ENCODE measurements around the gene WDR47. TPM values are rescaled to one million over a fixed set of nuclear protein-coding genes. Genes with fewer than 3 reads are reported as not detected.

WDR47 gene
- polyA plus RNA-seq, 1 experiment, result 7.3 TPM

DNA sequence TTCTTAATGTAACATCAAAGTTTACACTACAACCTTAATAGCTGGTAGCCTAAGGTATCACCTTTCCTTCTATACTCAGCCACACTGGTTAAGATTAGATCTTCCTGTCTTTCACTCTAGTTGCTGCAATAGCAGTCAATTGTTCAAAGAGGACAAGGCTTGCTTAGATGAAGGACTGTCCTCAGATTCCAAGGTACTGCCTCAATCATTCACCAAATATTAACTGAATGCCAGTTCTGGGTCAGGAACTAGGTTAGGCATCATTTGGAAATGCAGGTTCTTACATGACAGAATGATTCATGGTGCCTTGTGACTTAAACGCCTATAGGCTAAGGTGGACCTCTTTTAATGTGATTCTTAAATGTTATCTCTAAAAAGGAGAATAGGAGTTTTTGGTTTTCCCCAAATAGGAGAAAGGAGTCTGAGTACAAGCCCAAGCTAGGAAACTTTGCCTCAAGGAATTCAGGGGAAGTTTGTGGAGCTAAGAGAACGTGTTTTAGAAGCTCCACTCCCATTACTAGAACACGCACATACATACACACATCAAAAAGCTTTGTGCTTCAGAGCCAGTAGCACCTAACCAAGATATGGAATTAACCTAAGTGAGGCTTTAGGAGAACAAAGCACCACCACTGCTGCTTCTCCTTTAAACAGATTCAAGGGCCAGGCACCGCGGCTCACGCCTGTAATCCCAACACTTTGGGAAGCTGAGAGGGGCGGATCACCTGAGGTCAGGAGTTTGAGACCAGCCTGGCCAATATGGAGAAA is 8.5 kb upstream of the WDR47 start:
- Histone ChIP-seq H3K4me3 (ENCODE audit: low read depth, low read length) (no peak overlapping the region), H3K27me3 (ENCODE audit: control insufficient read depth, insufficient read depth, low read length) (no peaks in the 10 kb centered on the region), H3K36me3 (ENCODE audit: control insufficient read depth, insufficient read depth, low read length) (no peaks in the 10 kb centered on the region)
- no peak for DNase-seq (ENCODE audit: low read depth)
- POLR2A ChIA-PET, result interaction anchor here (0.5 kb wide), 1 partner anchor 11 kb away, joined by 3 read pairs; no protein-coding TSS in a partner anchor
- CTCF ChIA-PET, result no interaction called here
- TF ChIP-seq, protein P1, sequence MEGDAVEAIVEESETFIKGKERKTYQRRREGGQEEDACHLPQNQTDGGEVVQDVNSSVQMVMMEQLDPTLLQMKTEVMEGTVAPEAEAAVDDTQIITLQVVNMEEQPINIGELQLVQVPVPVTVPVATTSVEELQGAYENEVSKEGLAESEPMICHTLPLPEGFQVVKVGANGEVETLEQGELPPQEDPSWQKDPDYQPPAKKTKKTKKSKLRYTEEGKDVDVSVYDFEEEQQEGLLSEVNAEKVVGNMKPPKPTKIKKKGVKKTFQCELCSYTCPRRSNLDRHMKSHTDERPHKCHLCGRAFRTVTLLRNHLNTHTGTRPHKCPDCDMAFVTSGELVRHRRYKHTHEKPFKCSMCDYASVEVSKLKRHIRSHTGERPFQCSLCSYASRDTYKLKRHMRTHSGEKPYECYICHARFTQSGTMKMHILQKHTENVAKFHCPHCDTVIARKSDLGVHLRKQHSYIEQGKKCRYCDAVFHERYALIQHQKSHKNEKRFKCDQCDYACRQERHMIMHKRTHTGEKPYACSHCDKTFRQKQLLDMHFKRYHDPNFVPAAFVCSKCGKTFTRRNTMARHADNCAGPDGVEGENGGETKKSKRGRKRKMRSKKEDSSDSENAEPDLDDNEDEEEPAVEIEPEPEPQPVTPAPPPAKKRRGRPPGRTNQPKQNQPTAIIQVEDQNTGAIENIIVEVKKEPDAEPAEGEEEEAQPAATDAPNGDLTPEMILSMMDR (IDR thresholded peaks at IDR 0.05; ENCODE audit: insufficient read depth, low read depth, low read length), result no peak

- no peak for DNase-seq (ENCODE audit: low read depth)
- TF ChIP-seq, protein P1 (IDR thresholded peaks at IDR 0.05; ENCODE audit: insufficient read depth, low read depth, low read length), result no peak
- CTCF ChIA-PET, result interaction anchor here (1.1 kb wide), 1 partner anchor 19 kb away, joined by 3 read pairs; no protein-coding TSS in a partner anchor
- H3K36me3 ChIP-seq (ENCODE audit: control insufficient read depth, insufficient read depth, low read length), result no peaks in the 10 kb centered on the region
- H3K27me3 ChIP-seq (ENCODE audit: control insufficient read depth, insufficient read depth, low read length), result no peaks in the 10 kb centered on the region
- H3K4me3 ChIP-seq (ENCODE audit: low read depth, low read length), result no peak overlapping the region
- POLR2A ChIA-PET, result no interaction called here
Measured at GRCh38 chr1:109048335-109048734, 6.4 kb upstream of the WDR47 start.

GRCh38 chr1:109047339-109047738 is 5.4 kb upstream of the WDR47 start:
- Histone ChIP-seq H3K27me3 (ENCODE audit: control insufficient read depth, insufficient read depth, low read length) (no peaks in the 10 kb centered on the region), H3K36me3 (ENCODE audit: control insufficient read depth, insufficient read depth, low read length) (no peaks in the 10 kb centered on the region), H3K4me3 (ENCODE audit: low read depth, low read length) (no peak overlapping the region)
- ChIA-PET CTCF (interaction anchor here (1.0 kb wide), 1 partner anchor 11 kb away, joined by 3 read pairs; no protein-coding TSS in a partner anchor), POLR2A (no interaction called here)
- TF ChIP-seq, protein P1 (IDR thresholded peaks at IDR 0.05; ENCODE audit: insufficient read depth, low read depth, low read length), result no peak
- DNase-seq (ENCODE audit: low read depth), result no peak

- ChIA-PET POLR2A (no interaction called here), CTCF (interaction anchor here (1.0 kb wide), 1 partner anchor 12 kb away, joined by 3 read pairs; no protein-coding TSS in a partner anchor)
- no peaks in the 10 kb centered on the region for H3K27me3 ChIP-seq (ENCODE audit: control insufficient read depth, insufficient read depth, low read length)
Measured at GRCh38 chr1:109046671-109047070, 4.8 kb upstream of the WDR47 start.

DNA sequence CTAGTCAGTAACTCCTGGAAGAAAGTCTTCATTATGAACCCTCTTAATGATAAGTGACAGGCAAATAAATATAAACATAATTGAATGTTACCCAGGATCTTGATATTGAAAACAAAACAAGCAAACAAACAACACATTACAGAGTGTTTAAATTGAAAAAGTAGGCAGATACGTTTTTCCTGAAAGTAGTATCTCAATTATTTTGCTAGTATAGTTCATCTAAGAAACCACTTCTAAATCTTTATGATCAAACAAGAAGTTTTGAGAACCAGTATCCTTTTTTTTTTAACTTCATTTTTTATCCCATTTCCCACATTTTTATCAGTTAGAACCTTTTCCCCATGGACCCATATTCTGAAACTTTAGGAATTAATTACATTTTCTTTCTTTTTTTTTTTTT is 3.7 kb upstream of the WDR47 start:
- no peaks in the 10 kb centered on the region for H3K27me3 ChIP-seq (ENCODE audit: control insufficient read depth, insufficient read depth, low read length)
- POLR2A ChIA-PET, result no interaction called here
- CTCF ChIA-PET, result interaction anchor here (0.9 kb wide), 1 partner anchor 82 kb away, joined by 3 read pairs; the partner anchor contains the start of gene CLCC1
- no peak overlapping the region for H3K4me3 ChIP-seq (ENCODE audit: low read depth, low read length)
- H3K36me3 ChIP-seq (ENCODE audit: control insufficient read depth, insufficient read depth, low read length), result no peaks in the 10 kb centered on the region
- TF ChIP-seq, protein P1 (IDR thresholded peaks at IDR 0.05; ENCODE audit: insufficient read depth, low read depth, low read length), result no peak
- DNase-seq (ENCODE audit: low read depth), result no peak

More at GRCh38 chr1:109046671-109047070, 4.8 kb upstream of the WDR47 start:
- H3K36me3 ChIP-seq (ENCODE audit: control insufficient read depth, insufficient read depth, low read length), result no peaks in the 10 kb centered on the region
- TF ChIP-seq, protein P1 (IDR thresholded peaks at IDR 0.05; ENCODE audit: insufficient read depth, low read depth, low read length), result no peak
- DNase-seq (ENCODE audit: low read depth), result no peak
- H3K4me3 ChIP-seq (ENCODE audit: low read depth, low read length), result no peak overlapping the region
